GM10266 (cell line): Measurements from ENCODE around the gene NEK6.

Experiments
- DNase-seq: peaks from one replicate; pipeline ENCODE4 v3.0.0; 2012; ENCODE audit errors: extremely low spot score
- CTCF ChIP-seq: IDR thresholded peaks from 2 replicates; pipeline ENCODE4 v1.5.1; 2012; ENCODE audit warnings: mild to moderate bottlenecking, low read depth; ENCODE audit not compliant: control insufficient read depth, insufficient read depth; ENCODE audit errors: missing control alignments

The NEK6 gene

GRCh38 chr9:124331580-124331979 lies 73.8 kb downstream of the NEK6 start:
- no peak for TF ChIP-seq CTCF
- no peak for DNase-seq

GRCh38 chr9:124332361-124333202 lies 74.8 kb downstream of the NEK6 start:
- TF ChIP-seq CTCF: no peak
- DNase-seq: no peak

DNA sequence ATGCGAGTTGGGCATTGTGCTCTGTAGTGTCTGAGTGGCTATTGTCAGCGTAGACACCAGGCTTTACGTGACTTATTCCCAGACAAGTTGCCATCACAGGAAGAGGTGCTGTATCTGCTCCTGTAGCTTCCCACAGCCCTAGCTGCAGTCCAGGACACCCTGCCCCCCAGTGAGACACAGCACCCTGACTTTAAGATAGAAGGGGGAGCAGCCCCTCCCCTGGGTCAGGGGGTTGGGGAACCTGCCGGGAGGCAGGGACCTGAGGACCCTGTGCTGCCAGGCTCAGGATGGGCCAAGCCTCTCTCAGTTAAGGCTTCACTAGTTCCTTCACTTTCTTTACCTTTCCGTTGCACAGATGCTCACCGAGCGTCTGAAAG lies 75.4 kb downstream of the NEK6 start:
- no peak for TF ChIP-seq CTCF

DNA sequence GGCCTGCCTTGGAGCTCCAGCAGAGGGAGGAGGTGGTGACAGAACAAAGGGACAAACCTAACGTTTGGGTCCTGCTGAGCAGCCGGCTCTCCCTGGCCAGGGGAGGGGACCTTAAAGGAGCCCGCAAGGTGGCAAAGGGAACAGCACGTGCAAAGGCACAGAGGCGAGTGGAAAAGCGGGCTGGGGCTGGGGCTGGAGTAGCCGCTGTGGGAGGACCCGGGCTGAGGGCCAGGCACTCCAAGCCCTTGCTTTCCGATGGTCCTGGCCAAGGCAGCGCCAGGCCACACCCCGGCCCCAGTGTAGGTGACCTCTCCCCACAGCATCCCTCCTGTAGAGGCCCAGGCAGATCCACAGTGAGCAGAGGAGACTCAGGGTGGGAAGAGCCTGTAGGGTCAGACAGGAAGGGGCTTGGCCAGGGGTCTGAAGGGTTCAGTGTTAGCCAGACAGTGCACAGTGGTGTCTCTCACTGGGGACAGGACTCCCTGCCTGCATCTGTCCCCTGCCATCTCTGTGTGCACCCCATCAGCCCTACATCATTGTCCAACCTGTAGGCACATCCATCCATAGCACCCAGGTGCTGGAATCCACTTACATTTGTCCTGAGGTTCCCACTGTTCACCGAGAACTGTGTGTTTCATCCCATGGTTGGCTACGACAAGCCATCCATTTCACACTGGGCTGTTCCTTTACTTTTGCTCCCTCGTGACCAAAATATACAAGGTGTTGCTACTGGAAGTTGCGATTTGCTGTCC lies 77.0 kb downstream of the NEK6 start:
- DNase-seq: no peak
- TF ChIP-seq CTCF: no peak

More for the DNA sequence above, 75.4 kb downstream of the NEK6 start:
- DNase-seq: no peak

DNA sequence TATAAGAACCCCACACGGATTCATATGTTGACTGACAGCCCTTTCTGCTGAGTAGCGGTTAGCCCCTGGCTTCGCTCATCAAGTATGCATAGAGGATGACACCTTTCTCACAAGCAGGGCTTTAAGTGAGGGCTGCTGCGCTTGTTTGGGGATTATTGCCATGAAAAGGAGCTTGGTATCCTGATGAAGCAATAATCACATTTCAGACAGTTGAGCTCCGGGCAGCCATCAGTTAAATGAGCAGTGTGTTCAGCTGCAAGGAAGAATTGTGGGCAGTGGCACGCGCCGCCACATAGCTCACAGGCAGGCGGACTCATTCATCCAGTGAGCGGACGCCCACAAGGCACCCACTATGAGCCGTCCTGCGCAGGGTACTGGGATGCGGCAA lies 77.6 kb downstream of the NEK6 start:
- no peak for TF ChIP-seq CTCF

GRCh38 chr9:124337562-124337961 lies 79.8 kb downstream of the NEK6 start:
- DNase-seq: no peak
- TF ChIP-seq CTCF: no peak

More for the DNA sequence above, 77.6 kb downstream of the NEK6 start:
- no peak for DNase-seq
